H7 (cell line): Measurements from ENCODE around the gene KREMEN2. TPM values are rescaled to one million over a fixed set of nuclear protein-coding genes. Genes with fewer than 3 reads are reported as not detected.
A peak's percentile ranks its signal among the peaks of the same experiment; 100 is the strongest.

Experiments used
- DNase-seq: peaks from one replicate; pipeline ENCODE4 v3.0.0; 2012
- H3K27me3 ChIP-seq: 2 replicates; pipeline ENCODE4 v1.6.0; 2011; ENCODE audit warnings: mild to moderate bottlenecking, low read length; ENCODE audit not compliant: control insufficient read depth, insufficient read depth
- H3K36me3 ChIP-seq: replicated peaks from 2 replicates; pipeline ENCODE4 v1.5.1; 2011; ENCODE audit warnings: low read length; ENCODE audit not compliant: control insufficient read depth, insufficient read depth
- H3K4me3 ChIP-seq: 2 replicates; pipeline ENCODE4 v1.5.1; 2011; ENCODE audit warnings: low read depth, mild to moderate bottlenecking, control low read depth, low read length, moderate library complexity; ENCODE audit not compliant: insufficient read depth
- total RNA-seq: library from RNA; depleted of rRNA; stranded (reverse); fragments of >200 nt; shearing (Covaris generic); gene quantifications from 2 replicates; pipeline ENCODE4 v1.2.3, GENCODE V29; 2014

Gene KREMEN2
- total RNA-seq, 1 experiment from 2014 or later, result 20.9 TPM

DNA sequence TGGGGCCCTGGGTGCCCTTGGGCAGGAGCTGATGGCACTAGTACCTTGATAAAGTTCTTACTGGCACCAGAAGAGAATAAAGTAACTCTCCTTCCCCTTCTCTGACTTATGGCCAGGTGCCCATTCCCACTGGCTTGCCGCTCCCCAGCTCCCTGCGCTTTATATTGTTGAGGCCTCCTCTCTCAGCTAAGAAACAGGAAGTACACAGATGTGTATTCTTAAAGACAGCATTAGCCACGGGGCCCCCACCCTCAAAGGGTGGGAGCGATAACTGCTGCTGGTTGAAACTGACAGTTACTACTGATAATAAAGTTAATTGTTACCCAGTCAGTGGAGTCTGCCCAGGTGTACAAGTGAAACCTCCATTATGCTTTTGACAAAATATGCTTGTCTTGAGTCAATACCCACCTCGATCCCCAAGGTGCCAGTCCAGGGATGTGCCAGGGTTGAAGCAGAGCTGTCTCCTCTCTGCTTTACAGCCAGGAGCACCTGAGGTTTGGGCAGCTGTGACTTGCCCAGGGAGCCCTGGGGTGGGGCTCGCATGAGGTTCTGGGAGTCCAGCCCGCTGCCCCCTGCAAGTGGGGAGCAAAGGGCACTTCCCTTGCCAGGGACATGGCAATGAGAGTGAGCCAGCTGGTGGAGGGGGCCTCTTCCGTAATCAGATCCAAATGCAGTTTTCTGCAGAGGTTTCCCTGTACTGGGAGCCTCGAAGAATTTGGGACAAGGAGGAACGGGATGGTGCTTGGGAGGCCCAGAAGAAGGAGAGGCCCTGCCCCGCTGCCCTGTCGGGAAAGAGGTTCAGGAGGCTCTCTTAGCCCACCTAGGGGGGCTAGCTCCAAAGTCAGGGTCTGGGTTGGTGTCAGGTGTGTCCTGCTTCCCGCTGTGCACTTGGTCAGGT, 43.2 kb downstream of the KREMEN2 start:
- Histone ChIP-seq H3K27me3 (peaks cover 2% of the 10 kb centered on the region; the same call in 1 of the 2 replicates), H3K4me3 (peak overlapping the region; percentile 12; the same call in 1 of the 2 replicates), H3K36me3 (no peaks in the 10 kb centered on the region; the same call in 1 of the 2 replicates)
- peak; percentile 71 for DNase-seq

DNA sequence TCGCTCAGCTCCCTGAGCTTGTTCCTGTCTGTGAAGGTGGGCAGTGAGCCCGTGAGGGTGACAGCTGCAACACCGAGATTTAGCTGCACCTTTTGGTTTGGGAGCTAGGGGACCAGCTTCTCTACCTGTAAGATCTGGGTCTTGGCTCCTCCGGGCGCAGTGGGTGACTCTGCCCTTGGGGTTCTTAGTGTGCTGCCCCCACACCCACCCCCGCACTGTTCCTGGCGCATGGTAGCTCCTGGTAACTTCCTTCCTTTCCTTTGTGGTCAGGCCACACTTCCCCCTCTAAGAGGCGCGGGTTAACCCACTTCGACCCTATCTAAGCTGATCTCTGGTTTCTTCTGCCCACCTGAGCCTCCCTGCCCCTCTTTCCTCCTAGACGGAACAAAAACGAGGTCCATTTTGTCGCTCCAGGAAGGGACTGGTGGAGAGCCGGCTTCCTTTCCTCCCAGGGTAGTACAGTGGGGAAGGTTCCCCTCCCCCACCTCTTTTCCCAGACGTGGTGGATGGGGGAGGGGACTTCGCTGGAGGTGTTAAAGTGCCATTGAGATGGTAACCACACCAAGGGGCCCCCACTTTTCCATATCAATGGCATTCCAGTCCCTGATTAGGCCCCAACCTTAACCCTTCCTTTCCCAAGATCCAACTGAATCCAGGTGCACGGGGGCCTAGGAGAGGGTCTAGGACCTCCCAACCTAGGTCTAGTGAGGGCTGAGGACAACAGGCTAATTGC, 44.0 kb downstream of the KREMEN2 start:
- peak; percentile 92 for DNase-seq
- Histone ChIP-seq H3K4me3 (peak overlapping the region; percentile 12), H3K36me3 (no peaks in the 10 kb centered on the region; the same call in 1 of the 2 replicates), H3K27me3 (peaks cover 8% of the 10 kb centered on the region)

DNA sequence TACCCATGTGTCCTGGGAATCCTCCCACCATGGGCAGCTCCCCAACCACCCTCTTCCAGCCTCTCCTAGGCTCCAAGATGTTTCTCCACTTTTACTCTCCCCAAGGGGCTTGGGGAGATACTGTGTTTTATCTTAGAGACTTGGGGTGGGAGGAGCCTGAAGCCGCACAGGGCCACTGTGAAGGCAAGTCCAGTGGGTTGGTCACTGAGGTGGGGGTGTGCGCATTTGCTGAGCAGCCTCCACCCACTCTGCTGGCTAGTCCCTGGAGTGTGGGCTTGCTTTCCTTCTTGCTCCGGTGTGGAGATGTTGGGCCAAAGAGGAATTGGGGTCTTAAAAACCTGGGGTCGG, 44.6 kb downstream of the KREMEN2 start:
- no peak for DNase-seq
- H3K4me3 ChIP-seq, result no peak overlapping the region
- peaks cover 12% of the 10 kb centered on the region for H3K27me3 ChIP-seq
- H3K36me3 ChIP-seq, result no peaks in the 10 kb centered on the region; the same call in 1 of the 2 replicates

DNA sequence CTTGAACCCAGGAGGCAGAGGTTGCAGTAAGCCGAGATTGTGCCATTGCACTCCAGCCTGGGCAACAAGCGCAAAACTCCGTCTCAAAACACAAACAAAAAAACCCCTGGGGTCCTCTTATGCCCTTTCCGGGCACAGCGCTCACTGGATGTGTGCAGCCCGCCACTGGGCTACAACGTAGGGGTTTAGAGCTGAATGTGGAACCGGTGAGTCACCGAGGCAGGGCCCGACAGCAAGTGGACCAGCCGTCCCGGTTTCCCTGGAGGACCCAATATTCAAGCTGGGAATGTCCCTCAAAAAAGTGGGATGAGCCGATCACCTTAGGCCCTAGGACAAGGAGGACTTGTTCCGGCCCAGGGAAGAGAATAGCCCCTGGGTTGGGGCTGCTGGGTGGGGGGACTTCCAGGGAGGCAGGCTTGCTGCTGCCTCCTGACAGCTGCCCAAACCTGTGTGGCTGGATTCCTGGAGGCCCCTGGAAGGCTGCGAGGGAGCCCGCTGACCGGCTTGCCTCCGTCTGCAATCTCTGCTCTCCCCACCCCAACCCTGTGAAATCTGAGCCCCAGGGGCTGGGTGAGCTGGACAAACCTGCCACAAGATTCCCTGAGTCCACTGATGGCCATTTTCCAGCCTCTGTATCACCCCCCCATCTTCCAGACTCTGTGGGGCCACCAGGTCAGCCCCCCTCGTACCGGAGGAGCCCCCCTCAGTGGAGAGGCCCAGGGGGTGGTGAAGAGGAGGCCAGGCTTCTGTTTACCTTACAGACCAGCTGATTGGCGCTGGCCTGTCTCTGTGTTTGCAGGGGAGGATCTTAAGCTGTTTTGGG, 45.7 kb downstream of the KREMEN2 start:
- Histone ChIP-seq H3K36me3 (no peaks in the 10 kb centered on the region; the same call in 1 of the 2 replicates), H3K27me3 (peaks cover 12% of the 10 kb centered on the region), H3K4me3 (peak overlapping the region; percentile 19; the same call in 1 of the 2 replicates)
- peak; percentile 88 for DNase-seq

DNA sequence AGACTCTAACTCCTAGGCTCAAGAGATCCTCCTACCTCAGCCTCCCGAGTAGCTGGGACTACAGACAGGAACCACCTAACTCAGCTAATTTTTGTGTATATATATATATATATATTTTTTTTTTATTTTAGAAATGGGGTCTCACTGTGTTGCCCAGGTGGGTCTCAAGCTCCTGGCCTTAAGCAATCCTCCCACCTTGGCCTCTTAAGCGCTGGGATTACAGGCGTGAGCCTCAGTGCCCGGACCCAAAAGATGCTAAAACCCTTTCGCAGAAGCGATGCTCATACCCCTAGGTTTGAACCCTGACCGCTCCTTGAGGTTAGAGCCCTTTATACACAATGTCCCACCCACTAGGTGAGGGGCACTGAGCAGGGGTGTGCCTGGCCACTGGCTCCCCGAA, 46.4 kb downstream of the KREMEN2 start:
- Histone ChIP-seq H3K4me3 (no peak overlapping the region), H3K27me3 (peaks cover 12% of the 10 kb centered on the region), H3K36me3 (no peaks in the 10 kb centered on the region; the same call in none of the 2 replicates)
- DNase-seq, result no peak

DNA sequence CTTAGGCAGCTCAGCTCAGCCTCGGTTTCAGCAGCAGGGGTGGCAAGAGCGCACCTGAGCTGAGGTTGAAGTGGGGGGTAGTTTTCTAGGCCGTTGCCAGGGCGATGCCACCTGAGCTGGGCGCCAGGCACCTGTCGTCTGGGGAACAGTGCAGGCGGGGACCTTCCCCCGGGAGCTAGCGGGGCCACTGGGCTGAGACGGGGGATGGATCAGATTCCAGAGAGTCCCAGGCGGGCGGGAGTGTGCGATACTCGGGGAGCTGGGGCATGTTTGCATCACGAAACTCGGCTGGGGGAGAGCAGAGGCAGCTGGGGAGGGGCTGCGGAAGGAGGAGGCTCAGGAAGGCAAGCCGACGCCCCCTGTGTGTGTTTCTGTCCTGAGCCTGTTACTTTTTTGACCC, 48.2 kb downstream of the KREMEN2 start:
- Histone ChIP-seq H3K36me3 (peaks cover 5% of the 10 kb centered on the region), H3K27me3 (peaks cover 12% of the 10 kb centered on the region), H3K4me3 (peak overlapping the region; percentile 44)
- DNase-seq, result peak; percentile 83

DNA sequence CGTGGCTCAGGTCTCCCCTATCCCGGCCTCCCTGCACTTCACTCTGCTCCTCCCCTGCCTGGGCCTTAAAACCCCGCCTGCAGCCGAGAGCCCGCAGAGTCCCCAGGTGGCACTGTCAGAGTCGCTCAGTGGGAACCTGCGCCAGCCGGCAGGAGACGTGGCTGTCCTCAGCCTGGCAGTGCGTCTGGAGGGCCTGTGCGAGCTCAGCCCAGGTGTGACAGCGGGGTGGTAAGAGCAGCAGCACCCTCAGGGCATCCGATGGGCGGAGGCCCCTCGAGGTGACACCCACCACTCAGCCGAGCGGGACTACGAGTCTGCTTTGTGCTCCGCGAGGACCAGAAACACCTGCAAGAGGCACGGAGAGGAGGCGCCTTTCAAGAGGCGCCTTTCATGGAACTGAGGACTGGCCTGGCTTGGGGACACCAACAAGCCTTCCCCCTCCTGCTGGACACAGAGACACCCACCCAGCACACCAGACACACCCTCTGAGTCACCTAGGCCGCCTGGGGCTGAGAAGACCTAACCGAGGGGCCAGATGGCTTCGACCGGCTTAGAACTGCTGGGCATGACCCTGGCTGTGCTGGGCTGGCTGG, 48.8 kb downstream of the KREMEN2 start, which contains the start of gene CLDN9:
CLDN9 (plus strand) TSS at position 96 of the 593 bp plus-strand sequence; CDS start at position 536, 440 bp downstream.
- H3K36me3 ChIP-seq, result peaks cover 5% of the 10 kb centered on the region
- peak; percentile 78 for DNase-seq
- peaks cover 12% of the 10 kb centered on the region for H3K27me3 ChIP-seq
- H3K4me3 ChIP-seq, result peak within 1 kb of the TSS; percentile 44

DNA sequence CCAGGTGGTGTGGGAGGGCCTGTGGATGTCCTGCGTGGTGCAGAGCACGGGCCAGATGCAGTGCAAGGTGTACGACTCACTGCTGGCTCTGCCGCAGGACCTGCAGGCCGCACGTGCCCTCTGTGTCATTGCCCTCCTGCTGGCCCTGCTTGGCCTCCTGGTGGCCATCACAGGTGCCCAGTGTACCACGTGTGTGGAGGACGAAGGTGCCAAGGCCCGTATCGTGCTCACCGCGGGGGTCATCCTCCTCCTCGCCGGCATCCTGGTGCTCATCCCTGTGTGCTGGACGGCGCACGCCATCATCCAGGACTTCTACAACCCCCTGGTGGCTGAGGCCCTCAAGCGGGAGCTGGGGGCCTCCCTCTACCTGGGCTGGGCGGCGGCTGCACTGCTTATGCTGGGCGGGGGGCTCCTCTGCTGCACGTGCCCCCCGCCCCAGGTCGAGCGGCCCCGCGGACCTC, 49.4 kb downstream of the KREMEN2 start:
- no peak overlapping the region for H3K4me3 ChIP-seq
- H3K27me3 ChIP-seq, result peaks cover 12% of the 10 kb centered on the region
- peaks cover 5% of the 10 kb centered on the region for H3K36me3 ChIP-seq
- DNase-seq, result peak; percentile 77

DNA sequence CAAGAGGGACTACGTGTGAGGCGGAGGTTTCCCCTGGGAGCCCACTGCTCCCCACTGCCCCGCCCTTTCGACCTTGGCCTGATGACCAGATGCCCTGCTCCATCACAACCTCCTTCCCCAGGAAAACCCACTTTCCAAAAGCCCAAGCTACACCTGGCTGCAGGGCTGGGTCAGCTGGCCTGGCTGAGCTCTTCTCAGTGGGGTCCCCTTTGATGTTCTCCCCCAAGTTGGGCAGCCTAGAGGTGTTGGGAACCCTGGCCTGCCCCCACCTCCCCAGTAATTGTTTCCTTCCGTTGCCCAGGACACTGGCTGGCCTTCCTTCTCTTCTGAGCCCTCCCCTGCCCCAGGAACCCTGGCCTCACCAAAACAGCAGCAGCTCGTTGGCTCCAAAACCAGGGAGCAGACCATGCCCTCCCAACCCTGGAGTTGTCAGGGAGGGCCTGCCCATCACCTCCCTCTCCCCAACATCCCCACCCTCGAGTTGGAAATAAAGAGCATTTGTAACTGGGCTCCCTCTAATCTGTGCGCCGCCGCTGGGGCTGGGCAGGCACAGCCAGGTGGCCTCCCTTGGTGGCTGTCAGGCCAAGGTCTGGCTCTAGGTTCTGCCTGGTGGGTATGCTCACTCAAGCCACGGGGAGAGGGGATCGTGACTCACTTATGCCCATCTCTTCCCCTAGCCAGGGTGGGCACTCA, 50.1 kb downstream of the KREMEN2 start:
- no peak for DNase-seq
- peaks cover 12% of the 10 kb centered on the region for H3K27me3 ChIP-seq
- H3K36me3 ChIP-seq, result peaks cover 5% of the 10 kb centered on the region
- H3K4me3 ChIP-seq, result no peak overlapping the region

DNA sequence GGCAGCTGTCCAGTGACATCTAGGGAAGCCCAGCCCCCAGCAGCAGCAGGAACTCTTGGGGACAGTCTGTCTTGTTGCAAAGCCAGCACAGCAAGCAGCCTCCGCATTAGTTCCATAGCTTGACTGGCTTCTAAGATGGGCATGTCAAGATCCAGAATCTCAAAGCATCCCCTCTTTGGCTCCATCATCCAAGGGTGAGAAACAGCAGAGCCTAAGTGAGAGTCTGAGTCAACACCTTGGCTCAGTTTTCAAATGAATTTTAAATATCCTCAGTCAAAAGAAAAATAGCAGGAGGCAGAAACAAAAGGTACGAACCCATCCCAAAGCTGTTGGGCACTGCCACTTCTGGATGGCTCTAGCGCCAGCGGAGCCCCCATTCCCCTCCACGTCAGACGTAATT, 50.9 kb downstream of the KREMEN2 start:
- peaks cover 12% of the 10 kb centered on the region for H3K27me3 ChIP-seq
- DNase-seq, result no peak
- peaks cover 5% of the 10 kb centered on the region for H3K36me3 ChIP-seq

DNA sequence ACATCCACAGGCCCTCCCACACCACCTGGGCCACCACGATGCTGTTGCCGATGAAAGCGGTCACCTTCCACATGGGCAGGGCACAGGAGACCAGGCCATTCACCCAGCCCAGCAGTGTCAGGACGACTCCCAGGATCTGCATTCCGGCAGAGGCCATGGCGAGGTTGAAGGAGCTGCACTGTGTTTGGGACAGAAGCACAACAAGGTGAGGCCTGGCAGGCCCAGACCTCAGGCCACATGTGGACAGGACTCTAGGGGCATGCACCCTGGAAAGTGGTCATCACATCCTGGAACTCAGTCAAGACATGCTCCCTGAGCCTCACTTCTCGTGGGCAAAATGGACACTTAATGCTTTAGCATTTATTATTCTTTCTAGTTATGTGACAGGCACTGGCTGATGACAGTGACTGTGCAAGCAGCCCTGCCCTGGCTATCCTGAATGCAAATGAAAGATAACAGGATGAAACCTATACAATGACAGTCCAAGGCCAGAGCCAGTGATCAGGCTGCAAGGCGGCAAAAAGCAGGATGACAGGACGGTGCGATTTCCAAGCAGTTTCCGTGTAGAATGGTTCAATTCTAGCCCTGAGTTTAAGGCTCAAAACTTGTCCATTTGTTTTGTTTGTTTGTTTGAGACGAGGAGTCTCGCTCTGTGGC, 51.9 kb downstream of the KREMEN2 start:
- Histone ChIP-seq H3K27me3 (peaks cover 12% of the 10 kb centered on the region), H3K36me3 (peaks cover 5% of the 10 kb centered on the region), H3K4me3 (no peak overlapping the region)
- DNase-seq, result no peak

More for the DNA sequence above, 50.9 kb downstream of the KREMEN2 start:
- H3K4me3 ChIP-seq, result no peak overlapping the region

DNA sequence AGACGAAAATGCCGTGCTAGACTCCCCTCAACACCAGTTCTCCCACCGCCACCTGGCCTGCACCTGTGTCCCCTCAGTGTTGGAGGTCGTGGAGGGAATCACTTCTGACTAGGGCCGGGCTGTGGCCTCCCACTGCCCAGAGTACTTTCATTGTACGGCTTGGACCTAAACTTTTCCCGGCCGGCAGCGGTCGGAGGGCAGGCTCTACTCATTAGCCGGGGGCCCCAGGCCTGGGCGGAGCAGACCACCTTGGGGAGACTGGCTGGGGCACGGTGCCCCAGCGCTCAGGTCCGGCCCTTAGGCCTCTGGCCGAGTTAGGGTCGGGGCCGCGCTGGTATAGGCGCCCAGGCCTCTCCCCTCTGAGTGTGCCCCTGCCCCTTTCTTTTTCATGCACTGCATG, 53.3 kb downstream of the KREMEN2 start:
- Histone ChIP-seq H3K4me3 (peak overlapping the region; percentile 87), H3K27me3 (peaks cover 10% of the 10 kb centered on the region), H3K36me3 (peaks cover 7% of the 10 kb centered on the region)
- DNase-seq, result no peak
